ENCODE results near the gene SRR.

SRR gene

DNA sequence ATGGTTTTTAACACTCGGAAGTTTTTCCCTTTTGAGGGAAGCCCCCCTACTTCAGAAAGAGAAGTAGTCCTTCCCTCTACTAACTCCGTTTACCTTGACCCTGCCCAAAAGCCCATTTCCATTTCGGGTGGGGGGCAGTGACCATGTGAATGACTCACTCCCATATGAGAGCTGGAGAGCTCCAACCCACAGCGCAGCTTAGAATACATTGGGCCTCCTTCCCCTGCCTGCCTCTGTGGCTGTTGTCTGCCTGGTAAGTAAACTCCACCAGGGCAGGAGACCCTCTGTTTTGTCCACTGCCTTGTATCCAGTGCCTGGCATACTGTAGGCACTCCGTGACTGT, 34.5 kb downstream of the SRR start:
- DNase-seq (ENCODE audit: extremely low read depth in 1 of 2, low read depth in 1 of 2), result no peak

DNA sequence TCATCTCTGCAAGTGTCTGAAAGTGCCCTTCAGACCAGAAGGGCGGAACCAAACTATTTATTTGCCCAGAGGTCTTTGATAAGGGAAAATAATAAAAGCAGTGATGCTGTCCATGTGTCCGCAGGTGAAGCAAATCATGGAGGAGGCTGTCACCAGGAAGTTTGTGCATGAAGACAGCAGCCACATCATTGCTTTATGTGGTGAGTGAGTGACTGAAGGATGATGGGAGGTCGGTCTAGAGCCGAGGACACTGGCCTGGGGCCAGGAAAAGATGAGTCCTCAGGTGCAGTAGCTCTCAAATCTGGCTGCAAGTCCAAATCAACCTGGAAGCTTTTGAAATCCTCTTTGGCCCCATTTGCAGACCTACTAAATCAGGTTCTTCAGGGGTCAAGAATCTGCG, 39.7 kb downstream of the SRR start:
- DNase-seq (ENCODE audit: extremely low read depth in 1 of 2, low read depth in 1 of 2), result peak; percentile 26 to 45

DNA sequence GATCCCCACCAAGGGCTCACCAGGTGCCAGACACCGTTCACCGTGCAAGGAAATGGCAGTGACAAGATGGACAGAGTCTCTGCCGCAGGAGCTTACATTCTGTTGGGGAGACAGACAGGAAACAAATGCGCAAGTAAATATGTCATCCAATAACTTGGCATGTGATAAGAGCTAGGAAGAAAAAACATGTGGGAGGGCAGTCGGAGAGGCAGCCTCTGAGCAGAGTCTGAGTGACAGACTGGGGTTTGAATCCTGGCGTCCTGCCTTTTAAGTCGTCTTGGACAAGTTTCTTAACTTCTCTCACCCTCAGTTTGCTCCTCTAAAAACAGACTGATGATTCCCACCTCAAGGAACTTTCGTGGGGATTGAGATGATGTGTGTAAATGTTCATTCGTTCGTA, 40.8 kb downstream of the SRR start:
- no peak for DNase-seq (ENCODE audit: extremely low read depth in 1 of 2, low read depth in 1 of 2)

DNA sequence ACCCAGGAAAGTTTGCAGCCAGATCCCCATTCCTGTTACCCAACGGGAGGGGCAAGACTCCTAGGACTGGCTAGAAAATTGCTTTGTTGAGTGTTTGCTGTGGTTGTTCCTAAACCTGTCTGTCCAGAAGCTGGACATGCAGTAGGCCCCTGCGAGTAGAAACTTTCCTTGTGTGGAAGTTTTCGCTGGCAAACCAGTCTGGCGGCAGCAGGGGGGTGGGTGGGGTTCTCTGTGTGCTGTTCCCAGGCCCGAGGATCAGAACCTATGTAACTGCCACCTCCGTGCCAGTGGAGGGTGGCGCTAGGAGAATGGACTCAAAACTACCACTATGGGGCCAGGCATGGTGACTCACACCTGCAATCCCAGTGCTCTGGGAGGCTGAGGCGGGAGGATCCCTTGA, 42.7 kb downstream of the SRR start:
- DNase-seq (ENCODE audit: extremely low read depth in 1 of 2, low read depth in 1 of 2), result no peak

DNA sequence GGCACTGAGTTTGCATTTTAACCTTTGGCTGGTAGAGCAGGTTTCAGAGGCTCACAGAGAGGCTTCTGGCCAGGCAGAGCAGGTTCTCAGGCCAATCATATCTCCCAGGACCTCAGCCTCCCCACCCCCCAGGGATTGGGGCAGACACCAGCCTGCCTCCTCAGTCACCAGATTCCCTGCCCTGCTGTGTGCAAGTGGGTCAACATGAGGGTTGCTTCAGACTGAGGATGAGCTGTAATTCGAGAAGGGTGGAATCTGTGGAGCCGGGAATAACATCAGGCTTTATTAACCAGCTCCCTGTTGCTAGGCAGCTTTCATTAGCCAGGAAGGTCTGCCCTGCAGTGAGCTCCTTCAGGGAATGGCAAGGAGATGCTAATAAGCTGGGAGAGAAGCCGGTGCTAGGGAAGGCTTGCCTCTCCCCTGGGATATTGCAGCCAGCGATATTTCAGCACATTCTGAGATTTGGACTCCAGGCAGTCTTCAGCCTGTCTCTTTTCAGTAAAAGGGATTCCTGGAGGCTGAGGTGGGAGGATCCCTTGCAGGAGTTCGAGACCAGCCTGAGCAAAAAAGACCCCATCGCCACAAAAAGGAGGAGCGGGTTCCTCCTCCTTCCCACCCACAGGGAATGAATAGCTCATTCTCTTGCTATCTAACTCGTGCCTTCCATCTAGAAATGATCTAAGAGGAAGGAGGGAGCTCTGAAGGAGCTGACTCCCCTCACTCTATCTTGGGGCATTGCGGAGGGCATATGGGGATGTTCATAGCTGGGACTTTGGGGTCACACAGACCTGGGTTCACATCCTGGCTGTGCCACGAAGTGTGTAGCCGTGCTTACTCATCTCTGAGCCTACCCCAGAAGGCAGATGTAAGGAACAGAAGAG, 44.3 kb downstream of the SRR start:
- DNase-seq (ENCODE audit: extremely low read depth in 1 of 2, low read depth in 1 of 2), result no peak

DNA sequence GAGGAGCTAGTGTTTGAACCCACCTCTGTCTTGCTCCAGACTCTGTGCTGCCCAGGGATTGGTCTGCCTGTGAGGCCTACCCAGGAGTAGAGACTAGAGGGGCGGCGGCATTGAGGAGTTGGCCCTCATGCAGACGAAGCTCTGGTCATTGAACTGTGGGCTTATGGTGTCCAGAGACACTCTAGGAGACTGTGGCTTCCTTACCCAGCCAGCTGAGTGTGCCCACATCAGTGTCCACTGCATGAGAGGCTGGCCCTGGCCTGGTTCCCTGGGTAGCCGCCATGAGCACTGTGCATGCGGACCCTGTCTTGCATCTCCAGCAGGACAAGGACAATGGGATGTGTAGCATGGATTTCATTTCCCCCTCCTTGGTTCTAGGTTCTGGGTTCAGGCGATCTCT, 47.5 kb downstream of the SRR start:
- no peak for DNase-seq (ENCODE audit: extremely low read depth in 1 of 2, low read depth in 1 of 2)

DNA sequence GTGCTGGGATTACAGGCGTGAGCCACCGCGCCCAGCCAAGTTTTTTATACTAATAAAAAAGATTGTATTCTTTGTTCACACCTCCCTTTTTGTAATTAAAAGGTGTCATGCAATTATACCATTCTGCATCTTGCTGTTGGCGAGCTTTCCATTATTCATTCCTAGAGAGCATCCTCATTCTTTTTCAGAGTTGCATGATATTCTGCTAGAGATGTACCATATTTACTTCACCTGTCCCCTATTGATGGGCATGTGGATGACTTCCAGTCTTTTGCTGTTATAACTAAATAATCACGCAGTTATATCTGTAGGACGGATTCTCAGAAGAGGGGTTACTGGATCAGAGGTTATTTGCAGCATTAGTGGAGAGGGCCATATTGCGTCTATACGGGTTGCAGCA, 50.6 kb downstream of the SRR start:
- no peak for DNase-seq (ENCODE audit: extremely low read depth in 1 of 2, low read depth in 1 of 2)

DNA sequence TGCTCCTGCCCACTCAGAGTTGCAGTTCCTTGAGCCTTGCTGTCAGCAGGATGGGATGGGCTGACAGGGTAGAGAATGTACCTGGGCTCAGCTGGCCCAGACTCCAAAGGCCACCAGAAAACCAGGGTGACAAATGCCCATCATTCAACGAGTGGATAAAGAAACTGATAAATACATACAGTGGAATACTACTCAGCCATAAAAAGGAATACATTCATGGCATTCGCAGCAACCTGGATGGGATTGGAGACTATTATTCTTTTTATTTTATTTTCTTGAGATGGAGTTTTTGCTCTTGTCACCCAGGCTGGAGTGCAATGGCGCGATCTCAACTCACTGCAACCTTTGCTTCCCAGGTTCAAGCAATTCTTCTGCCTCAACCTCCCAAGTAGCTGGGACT, 53.5 kb downstream of the SRR start:
- DNase-seq (ENCODE audit: extremely low read depth in 1 of 2, low read depth in 1 of 2), result no peak

DNA sequence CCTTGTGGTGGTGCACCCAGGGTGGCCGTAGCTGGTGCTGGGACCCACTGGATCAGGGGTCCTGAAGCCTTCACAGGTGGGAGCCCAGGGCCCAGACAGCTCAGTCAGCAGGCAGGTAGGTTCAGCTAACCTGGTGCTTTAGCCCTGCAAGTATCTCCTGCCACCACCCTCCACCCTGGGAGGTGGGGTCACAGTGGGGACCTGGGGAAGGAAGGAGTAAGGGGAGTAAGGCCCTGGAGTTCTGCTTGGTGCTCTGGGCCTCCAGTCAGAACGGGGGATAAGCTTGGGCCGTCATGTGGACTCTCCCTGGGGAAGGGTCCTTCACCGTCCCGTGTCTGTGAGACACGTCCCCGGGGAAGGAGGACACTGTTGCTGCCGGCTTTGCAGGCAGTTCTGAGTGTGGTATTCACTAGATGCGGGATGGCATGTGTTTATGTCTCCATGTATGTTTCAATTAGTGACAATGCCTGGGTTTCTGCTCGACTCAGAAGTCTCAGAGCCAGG, 54.2 kb downstream of the SRR start:
- no peak for DNase-seq (ENCODE audit: extremely low read depth in 1 of 2, low read depth in 1 of 2)

DNA sequence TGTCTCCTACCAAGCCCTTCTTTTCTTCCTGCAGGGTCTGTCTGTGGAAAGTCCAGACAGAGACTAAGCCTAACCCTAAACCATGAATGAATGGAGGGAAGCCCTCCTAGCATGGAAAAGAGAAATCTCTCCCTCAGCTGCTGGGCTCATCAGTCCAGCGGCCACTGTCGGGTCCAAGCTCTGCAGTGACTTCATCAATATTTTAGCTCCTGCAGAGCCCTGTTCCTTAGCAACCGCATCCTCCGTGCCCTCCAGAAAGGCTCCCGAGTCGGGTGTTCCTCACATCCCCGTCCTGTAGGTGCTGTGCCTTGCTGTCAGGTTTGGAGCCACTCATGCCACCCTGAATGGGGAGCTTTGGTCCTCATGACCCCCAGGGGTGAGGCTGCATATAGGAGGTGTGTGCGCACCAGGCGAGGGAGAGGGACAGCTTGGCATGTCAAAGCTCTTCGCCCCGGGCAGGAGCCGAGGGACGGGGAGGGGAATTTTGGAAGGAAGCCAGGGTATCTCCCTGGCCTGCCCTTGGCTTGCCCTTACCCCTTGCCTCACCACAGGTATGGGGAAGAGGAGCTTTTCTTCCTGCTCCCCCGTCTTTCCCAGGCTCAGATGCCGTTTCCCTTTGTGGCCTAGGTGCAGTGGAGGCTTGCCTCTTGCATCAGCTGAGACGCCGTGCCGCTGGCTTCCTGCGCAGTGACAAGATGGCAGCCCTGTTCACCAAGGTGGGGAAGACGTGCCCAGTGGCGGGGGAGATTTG, 57.4 kb downstream of the SRR start:
- DNase-seq (ENCODE audit: extremely low read depth in 1 of 2, low read depth in 1 of 2), result no peak

DNA sequence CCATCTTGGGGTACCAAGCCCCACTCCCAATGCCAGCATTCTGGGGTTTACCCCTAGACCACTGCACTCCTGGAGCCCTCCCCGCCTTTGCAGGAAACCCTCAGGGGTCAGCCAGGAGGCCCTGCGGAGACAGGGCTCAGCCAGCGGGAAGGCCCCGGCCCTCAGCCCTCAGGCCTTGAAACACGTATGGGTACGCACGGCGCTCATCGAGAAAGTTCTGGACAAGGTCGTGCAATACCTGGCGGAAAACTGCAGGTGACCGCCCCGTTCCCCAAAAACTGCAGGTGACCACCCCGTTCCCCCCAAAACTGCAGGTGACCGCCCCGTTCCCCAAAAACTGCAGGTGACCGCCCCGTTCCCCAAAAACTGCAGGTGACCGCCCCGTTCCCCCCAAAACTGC, 58.3 kb downstream of the SRR start:
- DNase-seq (ENCODE audit: extremely low read depth in 1 of 2, low read depth in 1 of 2), result no peak

DNA sequence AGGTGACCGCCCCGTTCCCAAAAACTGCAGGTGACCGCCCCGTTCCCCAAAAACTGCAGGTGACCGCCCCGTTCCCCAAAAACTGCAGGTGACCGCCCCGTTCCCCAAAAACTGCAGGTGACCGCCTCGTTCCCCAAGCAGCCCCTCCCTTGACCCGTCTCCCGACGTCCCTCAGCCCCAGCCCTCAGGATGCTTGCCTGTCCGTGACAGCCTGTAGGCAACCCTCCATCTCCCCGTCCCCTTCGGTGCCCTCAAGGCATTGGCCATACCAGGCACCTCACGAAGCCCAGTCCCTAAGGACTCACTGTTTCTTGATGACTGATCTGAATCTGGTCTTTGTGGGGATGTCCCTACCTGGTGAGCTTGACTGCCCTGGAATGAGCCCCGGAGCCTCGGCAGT, 58.7 kb downstream of the SRR start:
- DNase-seq (ENCODE audit: extremely low read depth in 1 of 2, low read depth in 1 of 2), result no peak

DNA sequence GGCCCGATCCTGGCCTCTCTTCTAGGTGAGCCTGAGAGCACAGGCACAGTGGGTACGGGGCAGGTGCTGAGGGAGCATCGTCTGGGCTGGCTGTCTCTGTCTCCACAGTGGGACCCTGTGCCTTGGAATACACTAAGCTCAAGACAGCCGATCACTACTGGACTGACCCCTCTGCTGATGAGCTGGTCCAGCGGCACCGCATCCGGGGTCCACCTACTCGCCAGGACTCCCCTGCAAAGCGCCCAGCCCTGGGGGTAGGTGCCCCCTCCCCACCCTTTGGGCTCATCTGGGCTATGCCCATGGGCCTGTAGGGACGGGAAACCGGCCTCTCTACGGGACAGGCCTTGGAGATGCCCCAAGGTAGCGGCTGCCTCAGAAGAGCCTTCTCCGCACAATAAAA, 59.1 kb downstream of the SRR start:
- no peak for DNase-seq (ENCODE audit: extremely low read depth in 1 of 2, low read depth in 1 of 2)

DNA sequence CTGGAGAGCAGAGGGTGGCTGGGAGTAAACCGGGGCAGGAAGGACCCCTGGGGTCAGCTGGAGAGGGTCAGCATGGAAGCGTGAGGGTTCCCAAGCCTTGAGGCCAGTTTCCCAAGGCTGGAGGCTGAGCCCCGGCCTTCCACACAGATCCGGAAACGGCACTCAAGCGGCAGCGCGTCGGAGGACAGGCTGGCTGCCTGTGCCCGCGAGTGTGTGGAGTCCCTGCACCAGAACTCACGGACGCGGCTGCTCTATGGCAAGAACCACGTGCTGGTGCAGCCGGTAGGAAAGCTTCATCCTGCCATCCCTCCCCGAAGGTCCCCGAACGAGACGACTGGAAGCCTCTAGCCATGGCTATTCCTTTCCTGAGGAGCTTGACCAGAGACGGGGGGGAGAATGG, 59.6 kb downstream of the SRR start:
- no peak for DNase-seq (ENCODE audit: extremely low read depth in 1 of 2, low read depth in 1 of 2)

DNA sequence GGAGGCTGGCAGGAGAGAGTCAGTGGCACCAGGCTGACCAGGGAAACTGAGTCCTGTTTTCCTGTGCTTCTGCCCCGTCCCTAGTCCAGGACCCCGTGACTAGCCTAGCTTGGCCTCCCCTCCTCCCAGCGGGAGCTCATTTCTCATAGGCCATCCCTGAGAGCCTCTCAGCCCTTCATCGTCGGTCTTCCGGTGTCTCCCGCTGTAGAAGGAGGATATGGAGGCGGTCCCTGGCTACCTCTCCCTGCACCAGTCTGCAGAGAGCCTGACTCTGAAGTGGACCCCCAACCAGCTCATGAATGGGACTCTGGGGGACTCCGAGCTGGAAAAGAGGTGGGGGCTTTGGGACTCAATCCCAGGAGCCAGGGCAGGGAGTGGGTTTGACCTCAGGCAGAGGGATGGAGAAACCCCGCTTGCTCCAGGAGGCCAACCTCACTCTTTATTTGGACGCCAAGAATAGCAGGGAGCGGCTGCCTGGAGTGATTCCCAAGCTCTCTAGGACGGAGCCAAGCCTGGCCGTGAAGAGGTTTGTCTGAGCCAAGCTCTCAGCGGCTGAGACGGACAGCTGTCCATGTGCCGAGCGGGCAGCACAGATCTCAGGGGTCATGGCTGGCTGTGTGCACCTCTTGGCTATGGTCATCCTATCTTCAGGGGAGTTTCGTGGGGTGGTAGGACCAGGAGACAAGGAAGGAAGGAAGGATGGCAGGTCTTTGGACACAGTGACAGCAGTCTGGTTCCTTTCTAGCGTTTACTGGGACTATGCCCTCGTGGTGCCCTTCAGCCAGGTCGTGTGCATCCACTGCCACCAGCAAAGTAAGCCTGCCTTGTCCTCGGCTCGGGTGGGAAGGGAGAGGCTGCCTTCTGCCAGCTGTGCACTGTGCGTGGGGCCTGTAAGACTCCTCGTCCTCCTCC, 60.4 kb downstream of the SRR start:
- no peak for DNase-seq (ENCODE audit: extremely low read depth in 1 of 2, low read depth in 1 of 2)

DNA sequence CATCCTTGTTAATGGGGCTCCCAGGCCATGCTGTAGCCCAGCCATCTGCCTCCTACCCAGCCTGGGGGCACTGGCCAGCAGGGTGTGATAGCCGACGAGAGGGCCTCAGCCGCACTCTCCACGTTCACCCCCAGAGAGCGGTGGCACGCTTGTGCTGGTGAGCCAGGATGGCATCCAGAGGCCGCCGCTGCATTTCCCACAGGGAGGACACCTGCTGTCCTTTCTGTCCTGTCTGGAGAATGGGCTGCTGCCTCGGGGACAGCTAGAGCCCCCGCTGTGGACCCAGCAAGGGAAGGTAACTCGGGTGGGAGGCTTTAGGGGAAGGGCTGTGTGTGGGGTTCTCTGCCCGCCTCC, 61.0 kb downstream of the SRR start:
- DNase-seq (ENCODE audit: extremely low read depth in 1 of 2, low read depth in 1 of 2), result no peak

DNA sequence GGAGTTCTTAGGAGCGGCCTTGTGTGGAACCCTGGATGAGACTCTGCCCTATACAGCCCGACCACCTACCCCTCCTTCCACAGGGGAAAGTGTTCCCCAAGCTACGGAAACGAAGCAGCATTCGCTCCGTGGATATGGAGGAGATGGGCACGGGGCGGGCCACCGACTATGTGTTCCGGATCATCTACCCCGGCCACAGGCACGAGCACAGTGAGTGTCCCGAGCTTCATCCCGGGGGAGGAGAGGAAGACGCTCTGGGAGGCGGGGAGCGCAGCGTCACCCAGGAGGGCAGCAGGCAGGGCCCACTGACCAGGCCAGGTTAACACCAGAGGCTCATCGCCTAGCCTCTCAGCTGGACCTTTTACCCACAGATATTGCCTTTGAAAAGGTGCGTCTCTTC, 61.4 kb downstream of the SRR start:
- DNase-seq (ENCODE audit: extremely low read depth in 1 of 2, low read depth in 1 of 2), result no peak

DNA sequence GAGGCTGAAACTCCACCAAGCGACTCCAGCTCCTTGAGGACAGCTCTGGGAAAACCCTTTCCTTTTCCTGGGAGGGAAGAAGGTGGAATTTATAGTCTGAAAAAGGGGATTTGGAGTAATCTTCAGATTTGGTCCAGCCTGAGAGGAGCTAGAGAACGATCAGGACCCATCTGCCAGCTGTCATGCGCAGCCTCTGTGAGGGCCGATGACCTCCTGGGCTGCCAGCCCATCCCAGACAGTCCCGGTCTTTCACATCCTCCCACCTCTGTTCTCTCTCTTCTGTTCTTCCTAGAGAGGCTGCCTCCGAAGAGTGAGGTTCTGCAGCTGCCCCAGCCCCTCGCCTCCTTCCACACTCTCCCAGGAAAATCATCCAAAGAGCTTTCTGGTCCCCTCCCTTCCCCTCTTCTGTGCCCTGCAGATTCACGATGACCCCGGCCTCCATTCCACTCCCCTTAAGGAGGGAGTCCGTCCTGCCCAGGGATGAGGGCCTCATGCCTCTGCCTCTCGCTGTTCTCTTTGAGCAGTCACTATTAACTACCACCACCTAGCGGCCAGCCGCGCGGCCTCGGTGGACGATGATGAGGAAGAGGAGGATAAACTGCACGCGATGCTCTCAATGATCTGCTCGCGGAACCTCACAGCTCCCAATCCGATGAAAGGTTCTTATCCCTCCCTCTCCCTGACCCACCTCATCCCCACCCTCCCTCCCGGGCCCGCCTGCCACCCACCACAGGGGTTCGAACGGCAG, 63.2 kb downstream of the SRR start:
- no peak for DNase-seq (ENCODE audit: extremely low read depth in 1 of 2, low read depth in 1 of 2)

DNA sequence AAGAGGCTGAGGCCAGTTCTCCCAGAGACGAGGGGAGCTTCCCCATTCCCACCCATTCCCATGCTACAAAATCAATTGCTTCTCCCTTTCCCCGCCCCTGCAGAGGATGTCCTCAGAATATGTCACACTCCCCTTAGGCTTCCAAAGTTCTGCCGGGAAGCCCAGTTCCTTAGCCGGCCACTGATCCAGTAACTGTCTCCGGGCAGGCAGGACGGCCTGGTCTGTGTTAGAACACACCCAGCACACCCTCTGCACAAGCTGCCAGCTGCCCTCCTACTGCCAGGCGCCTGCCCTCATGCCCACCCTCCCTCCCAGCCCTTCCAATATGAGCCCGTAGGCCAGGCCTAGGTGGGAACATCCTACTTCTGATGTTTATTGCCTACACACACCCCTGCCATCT, 64.6 kb downstream of the SRR start:
- DNase-seq (ENCODE audit: extremely low read depth in 1 of 2, low read depth in 1 of 2), result no peak

DNA sequence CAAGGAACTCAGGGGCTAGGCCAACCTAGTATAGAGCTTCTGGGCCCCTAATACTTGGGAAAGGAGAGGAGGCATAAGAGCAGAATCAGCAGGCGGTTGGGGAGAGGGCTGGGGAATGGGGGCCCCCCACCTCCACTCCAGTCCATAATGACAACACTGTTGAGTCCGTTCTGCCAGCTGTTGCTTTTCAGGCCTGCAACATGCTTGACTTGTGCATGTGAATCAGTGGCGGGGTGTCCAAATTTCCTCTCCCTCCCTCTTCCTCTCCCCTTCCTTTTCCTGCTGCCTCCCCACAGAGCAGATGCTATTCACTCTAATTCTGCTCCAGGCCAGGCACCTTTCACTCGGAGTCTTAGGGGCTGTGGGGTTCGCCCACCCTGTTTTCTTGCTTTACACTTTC, 65.3 kb downstream of the SRR start:
- no peak for DNase-seq (ENCODE audit: extremely low read depth in 1 of 2, low read depth in 1 of 2)

All from stimulated activated CD8-positive, alpha-beta memory T cell treated with anti-CD3 and anti-CD28 coated beads, Interleukin-7, amount 100 ng/mL, for 48 hours (primary cell).